Upper lobe of right lung (tissue), 1 donor: Measurements from ENCODE around the gene FRMD4B. TPM values are rescaled to one million over a fixed set of nuclear protein-coding genes. Genes with fewer than 3 reads are reported as not detected.
"Not testable (repeated sequence)": the region's sequence is repeated elsewhere in the genome, so short reads cannot be mapped to it uniquely, and the experiment has no call there.

Experiments
- ATAC-seq: fragments of 200-7000 bp; cut with Tn5 transposase; one replicate; pipeline ENCODE4 v1.9.1; 2020; ENCODE audit warnings: mild to moderate bottlenecking, moderate library complexity
- DNase-seq: peaks from one replicate; pipeline ENCODE4 v3.0.0-alpha.2; 2020
- H3K27ac ChIP-seq: fragments of 200-600 bp; one replicate; pipeline ENCODE4 v1.8.0; 2022
- H3K27me3 ChIP-seq: fragments of 200-600 bp; one replicate; pipeline ENCODE4 v1.8.0; 2022; ENCODE audit warnings: mild to moderate bottlenecking
- H3K36me3 ChIP-seq: fragments of 200-600 bp; one replicate; pipeline ENCODE4 v1.8.0; 2022
- H3K4me1 ChIP-seq: fragments of 200-600 bp; one replicate; pipeline ENCODE4 v1.8.0; 2022
- H3K4me3 ChIP-seq: fragments of 200-600 bp; one replicate; pipeline ENCODE4 v1.8.0; 2022; ENCODE audit warnings: mild to moderate bottlenecking
- H3K9me3 ChIP-seq: fragments of 200-600 bp; one replicate; pipeline ENCODE4 v1.8.0; 2022
- CTCF ChIP-seq: fragments of 200-600 bp; IDR thresholded peaks from one replicate; pipeline ENCODE4 v1.8.0; 2022; ENCODE audit warnings: antibody characterized with exemption
- intact Hi-C: fragments of 100-400 bp; cut with DNase I; formaldehyde crosslinking; loops from one replicate; pipeline ENCODE4 v1.11.0; 2022
- total RNA-seq: library from RNA; stranded (reverse); fragmentation: NEBNext Ultra II Directional; extraction: Animal tissue kit (Norgen Biotek cat#: 25700); gene quantifications from one replicate; pipeline ENCODE4 v1.2.1, GENCODE V29; 2021
- donor health status: DM: no; HTN: yes; CAD: no; lungs with severe emphysema.

The FRMD4B gene
- total RNA-seq, 1 donor from 2014 or later: 60.7 TPM

- Histone ChIP-seq H3K27me3 (no peaks in the 10 kb centered on the region), H3K27ac (no peak overlapping the region), H3K36me3 (no peaks in the 10 kb centered on the region), H3K4me1 (no peaks in the 10 kb centered on the region), H3K9me3 (no peaks in the 10 kb centered on the region), H3K4me3 (no peak overlapping the region)
- ATAC-seq (no peak), DNase-seq (no peak)
- intact Hi-C loops: no loop called here
- no peak for TF ChIP-seq CTCF
Measured at GRCh38 chr3:69271098-69271497, 114.8 kb downstream of the FRMD4B start.

- Histone ChIP-seq H3K4me1 (no peaks in the 10 kb centered on the region), H3K27ac (no peak overlapping the region), H3K27me3 (no peaks in the 10 kb centered on the region), H3K9me3 (no peaks in the 10 kb centered on the region), H3K4me3 (no peak overlapping the region), H3K36me3 (no peaks in the 10 kb centered on the region)
- intact Hi-C loops: no loop called here
- TF ChIP-seq CTCF: no peak
- ATAC-seq: no peak
- no peak for DNase-seq
Measured at GRCh38 chr3:69266585-69266984, 119.3 kb downstream of the FRMD4B start.

- H3K4me1 ChIP-seq, DNase-seq, H3K9me3 ChIP-seq, H3K27me3 ChIP-seq, H3K36me3 ChIP-seq, H3K4me3 ChIP-seq, H3K27ac ChIP-seq, intact Hi-C loops, ATAC-seq: not testable (repeated sequence)
Measured at GRCh38 chr3:69266071-69266470, 119.8 kb downstream of the FRMD4B start.

- H3K36me3 ChIP-seq: not testable (repeated sequence)
Measured at GRCh38 chr3:69260843-69261405, 125.0 kb downstream of the FRMD4B start.

GRCh38 chr3:69260216-69260787 lies 125.6 kb downstream of the FRMD4B start:
- ATAC-seq: peak; percentile 27
- intact Hi-C loops: no loop called here

More at GRCh38 chr3:69260843-69261405, 125.0 kb downstream of the FRMD4B start:
- ATAC-seq, DNase-seq, H3K4me3 ChIP-seq, H3K4me1 ChIP-seq, H3K27ac ChIP-seq, H3K9me3 ChIP-seq, intact Hi-C loops, H3K27me3 ChIP-seq: not testable (repeated sequence)

GRCh38 chr3:69259125-69259524 lies 126.8 kb downstream of the FRMD4B start:
- TF ChIP-seq CTCF: no peak
- ATAC-seq (no peak), DNase-seq (no peak)
- Histone ChIP-seq H3K27me3 (no peaks in the 10 kb centered on the region), H3K4me3 (no peak overlapping the region), H3K27ac (no peak overlapping the region), H3K36me3 (no peaks in the 10 kb centered on the region), H3K9me3 (no peaks in the 10 kb centered on the region), H3K4me1 (no peaks in the 10 kb centered on the region)
- intact Hi-C loops: no loop called here

More at GRCh38 chr3:69260216-69260787, 125.6 kb downstream of the FRMD4B start:
- Histone ChIP-seq H3K27me3 (no peaks in the 10 kb centered on the region), H3K27ac (no peak overlapping the region), H3K4me3 (no peak overlapping the region), H3K36me3 (no peaks in the 10 kb centered on the region), H3K4me1 (no peaks in the 10 kb centered on the region), H3K9me3 (no peaks in the 10 kb centered on the region)
- no peak for TF ChIP-seq CTCF
- DNase-seq: no peak

GRCh38 chr3:69255928-69256327 lies 130.0 kb downstream of the FRMD4B start:
- Histone ChIP-seq H3K27me3 (no peaks in the 10 kb centered on the region), H3K4me1 (no peaks in the 10 kb centered on the region), H3K27ac (no peak overlapping the region), H3K36me3 (no peaks in the 10 kb centered on the region), H3K4me3 (no peak overlapping the region), H3K9me3 (no peaks in the 10 kb centered on the region)
- ATAC-seq (no peak), DNase-seq (no peak)
- no peak for TF ChIP-seq CTCF
- intact Hi-C loops: no loop called here
